CD4-positive, alpha-beta memory T cell (primary cell): Measurements from ENCODE around the gene STYXL2. TPM values are rescaled to one million over a fixed set of nuclear protein-coding genes. Genes with fewer than 3 reads are reported as not detected.

ENCODE experiments used
- CTCF ChIA-PET: fragments of 350-600 bp; sonication (Branson Sonifier 250); formaldehyde crosslinking; loops from one replicate; lab custom pipeline; 2021; ENCODE audit warnings: inconsistent platforms; ENCODE audit not compliant: partially characterized antibody; lab: Charles Lee
- POLR2A ChIA-PET: fragments of 350-600 bp; sonication (Branson Sonifier 250); formaldehyde crosslinking; loops from one replicate; lab custom pipeline; 2021; ENCODE audit not compliant: partially characterized antibody; lab: Charles Lee
- DNase-seq, 5 donors: peaks; one replicate each; pipeline versions ENCODE4 v3.0.0 to v3.0.0-alpha.2; 2020 to 2022; ENCODE audit warnings: mixed read lengths in 1 of 5
- H3K27ac ChIP-seq: one replicate; pipeline ENCODE4 v1.7.0; 2013; ENCODE audit warnings: low read depth, low read length
- H3K27me3 ChIP-seq: 2 replicates; pipeline ENCODE4 v1.7.0; 2013; ENCODE audit warnings: mild to moderate bottlenecking, low read length, moderate library complexity; ENCODE audit not compliant: insufficient read depth
- H3K36me3 ChIP-seq: 2 replicates; pipeline ENCODE4 v1.7.0; 2013; ENCODE audit warnings: mild to moderate bottlenecking, low read length, moderate library complexity; ENCODE audit not compliant: insufficient read depth
- H3K4me1 ChIP-seq: 2 replicates; pipeline ENCODE4 v1.7.0; 2013; ENCODE audit warnings: mild to moderate bottlenecking, low read length, moderate library complexity; ENCODE audit not compliant: insufficient read depth
- H3K4me3 ChIP-seq, 2 donors: one replicate each; pipeline ENCODE4 v1.7.0; 2013; ENCODE audit warnings: low read length in 2 of 2, mild to moderate bottlenecking in 1 of 2
- H3K9me3 ChIP-seq, 2 donors: one replicate each; pipeline ENCODE4 v1.7.0; 2013; ENCODE audit warnings: low read length in 2 of 2, control low read depth in 1 of 2; ENCODE audit not compliant: control insufficient read depth in 1 of 2
- H3K27ac Mint-ChIP-seq, 7 donors: one replicate each; pipeline ENCODE4 v1.8.0; 2020 to 2021; ENCODE audit warnings: mixed read lengths in 7 of 7, mild to moderate bottlenecking in 6 of 7, inconsistent platforms in 3 of 7, moderate library complexity in 3 of 7
- H3K27me3 Mint-ChIP-seq, 2 donors: one replicate each; pipeline ENCODE4 v1.8.0; 2020 to 2021; ENCODE audit warnings: mixed read lengths in 2 of 2
- H3K36me3 Mint-ChIP-seq, 2 donors: one replicate each; pipeline ENCODE4 v1.8.0; 2020 to 2021; ENCODE audit warnings: mixed read lengths in 2 of 2, inconsistent platforms in 1 of 2, mild to moderate bottlenecking in 1 of 2
- H3K4me1 Mint-ChIP-seq, 4 donors: one replicate each; pipeline ENCODE4 v1.8.0; 2020 to 2021; ENCODE audit warnings: mixed read lengths in 4 of 4, mild to moderate bottlenecking in 1 of 4
- H3K4me3 Mint-ChIP-seq, 8 donors: one replicate each; pipeline ENCODE4 v1.8.0; 2020 to 2021; ENCODE audit warnings: mixed read lengths in 8 of 8, mild to moderate bottlenecking in 7 of 8, moderate library complexity in 6 of 8, inconsistent platforms in 3 of 8
- H3K9me3 Mint-ChIP-seq, 8 donors: one replicate each; pipeline ENCODE4 v1.8.0; 2020 to 2021; ENCODE audit warnings: mixed read lengths in 8 of 8, mild to moderate bottlenecking in 5 of 8, inconsistent platforms in 3 of 8, moderate library complexity in 1 of 8
- intact Hi-C: fragments of 100-400 bp; cut with micrococcal nuclease; formaldehyde crosslinking; loops from one replicate; pipeline ENCODE4 v1.15.1; 2023
- polyA plus RNA-seq, 2 donors: library from polyadenylated mRNA; unstranded; fragments of 300-500 nt; fragmentation: Illumina TruSeq; gene quantifications; one replicate each; pipeline ENCODE4 v1.2.3, GENCODE V29; 2021
- total RNA-seq, 2 experiments: library from RNA; stranded (reverse); gene quantifications; one replicate each; pipeline ENCODE4 v1.2.3, GENCODE V29; 2021

The STYXL2 gene
- total RNA-seq (not detected), polyA plus RNA-seq (not detected)

- H3K4me3 ChIP-seq = no peak within 1 kb of the TSS
- Mint-ChIP-seq H3K4me1 (peaks cover 14 to 33% (median 23%) of the 10 kb centered on the region in 4 donors), H3K27ac (peak within 1 kb of the TSS in 2 of 7 donors; percentile 7 to 22), H3K4me3 (no peak within 1 kb of the TSS), H3K27me3 (peaks cover 0 to 2% of the 10 kb centered on the region in 2 donors), H3K9me3 (peaks cover 0 to 3% (median 0%) of the 10 kb centered on the region in 8 donors), H3K36me3 (no peaks in the 10 kb centered on the region)
- no peak within 1 kb of the TSS for H3K27ac ChIP-seq
- peaks cover 23% of the 10 kb centered on the region for H3K4me1 ChIP-seq
- no peaks in the 10 kb centered on the region for H3K9me3 ChIP-seq
- ChIA-PET CTCF (interaction anchor here (1.0 to 3.3 kb wide), 2 partner anchors 9 to 29 kb away, joined by 3 to 12 read pairs; no protein-coding TSS in a partner anchor), POLR2A (no interaction called here)
- H3K27me3 ChIP-seq = no peaks in the 10 kb centered on the region
- no peaks in the 10 kb centered on the region for H3K36me3 ChIP-seq
- no peak for DNase-seq
- intact Hi-C loops = no loop called here
These were observed at the start of gene STYXL2 for GRCh38 chr1:167093846-167094516. TSS of gene STYXL2 (plus strand) at chr1:167094075. CDS start at chr1:167094850, 775 bp downstream.

- intact Hi-C loops = no loop called here
- no peak for DNase-seq
These were observed 42.0 kb upstream of the STYXL2 start for GRCh38 chr1:167051907-167052306.

DNA sequence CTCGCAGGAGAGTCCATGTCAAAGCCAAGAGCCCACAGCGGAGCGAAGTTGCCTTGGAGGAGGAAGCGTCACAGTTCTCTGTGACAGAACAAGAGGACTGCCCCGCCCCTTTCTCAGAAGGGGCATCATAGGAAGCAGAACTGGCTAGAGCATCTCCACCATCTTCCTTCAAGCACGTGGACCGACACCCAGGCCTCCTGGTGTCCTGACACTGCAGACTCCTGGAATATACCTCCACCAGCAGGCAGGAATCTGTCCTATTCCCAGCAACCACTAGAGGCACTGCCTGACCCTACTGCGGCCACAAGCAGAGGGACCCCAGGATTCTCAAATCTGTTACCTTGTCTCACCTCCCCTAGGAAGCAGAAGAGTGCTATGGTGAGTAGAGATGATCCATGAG, 41.5 kb upstream of the STYXL2 start:
- intact Hi-C loops = no loop called here

More at GRCh38 chr1:167051907-167052306, 42.0 kb upstream of the STYXL2 start:
- H3K4me3 Mint-ChIP-seq = no peak overlapping the region
- Histone ChIP-seq H3K4me1 (no peaks in the 10 kb centered on the region), H3K9me3 (no peaks in the 10 kb centered on the region), H3K4me3 (no peak overlapping the region), H3K27ac (no peak overlapping the region), H3K36me3 (no peaks in the 10 kb centered on the region), H3K27me3 (no peaks in the 10 kb centered on the region)
- H3K36me3 Mint-ChIP-seq = peaks cover 8 to 11% of the 10 kb centered on the region in 2 donors
- CTCF ChIA-PET = interaction anchor here (18.6 kb wide), 1 partner anchor 141 kb away, joined by 842 read pairs; no protein-coding TSS in a partner anchor
- no peaks in the 10 kb centered on the region for H3K4me1 Mint-ChIP-seq
- H3K9me3 Mint-ChIP-seq = no peaks in the 10 kb centered on the region
- POLR2A ChIA-PET = no interaction called here
- no peak overlapping the region for H3K27ac Mint-ChIP-seq
- H3K27me3 Mint-ChIP-seq = no peaks in the 10 kb centered on the region

DNA sequence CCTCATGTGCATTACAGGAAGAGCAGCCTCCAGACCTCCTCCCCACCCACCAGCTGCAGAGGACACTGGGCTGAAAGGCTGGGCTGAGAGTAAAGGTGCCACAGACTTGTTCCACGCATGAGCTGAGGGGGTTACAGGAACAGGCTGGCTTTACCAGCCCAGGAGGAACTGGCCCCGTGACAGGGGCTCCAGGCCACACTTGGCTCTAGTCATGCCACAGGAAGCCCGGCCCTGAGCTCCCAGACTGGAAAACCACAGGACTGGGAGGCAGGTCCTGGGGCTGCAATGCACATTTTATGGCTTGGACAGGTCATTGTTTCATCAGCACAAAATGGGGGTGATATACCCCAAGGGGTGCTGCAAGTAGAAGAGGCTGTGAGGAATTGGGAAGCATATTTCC, 39.3 kb upstream of the STYXL2 start:
- Mint-ChIP-seq H3K4me3 (no peak overlapping the region), H3K4me1 (peaks cover 3 to 6% (median 5%) of the 10 kb centered on the region in 4 donors), H3K9me3 (no peaks in the 10 kb centered on the region), H3K27me3 (no peaks in the 10 kb centered on the region), H3K36me3 (peaks cover 8 to 11% of the 10 kb centered on the region in 2 donors), H3K27ac (no peak overlapping the region)
- ChIA-PET CTCF (interaction anchor here (0.7 to 18.6 kb wide), 3 partner anchors 73 to 505 kb away, joined by 3 to 842 read pairs (median 4); no protein-coding TSS in a partner anchor), POLR2A (interaction anchor here (1.5 kb wide), 1 partner anchor 10 kb away, joined by 5 read pairs; no protein-coding TSS in a partner anchor)
- Histone ChIP-seq H3K36me3 (no peaks in the 10 kb centered on the region), H3K27me3 (no peaks in the 10 kb centered on the region), H3K27ac (no peak overlapping the region), H3K4me3 (no peak overlapping the region), H3K9me3 (no peaks in the 10 kb centered on the region), H3K4me1 (peaks cover 7% of the 10 kb centered on the region)
- intact Hi-C loops = no loop called here
- no peak for DNase-seq

More for the DNA sequence above, 41.5 kb upstream of the STYXL2 start:
- H3K4me1 Mint-ChIP-seq = no peaks in the 10 kb centered on the region
- DNase-seq = no peak
- no peak overlapping the region for H3K4me3 Mint-ChIP-seq
- Histone ChIP-seq H3K36me3 (no peaks in the 10 kb centered on the region), H3K27ac (no peak overlapping the region), H3K27me3 (no peaks in the 10 kb centered on the region), H3K4me3 (no peak overlapping the region), H3K4me1 (no peaks in the 10 kb centered on the region), H3K9me3 (no peaks in the 10 kb centered on the region)
- H3K36me3 Mint-ChIP-seq = peaks cover 8 to 11% of the 10 kb centered on the region in 2 donors
- no peak overlapping the region for H3K27ac Mint-ChIP-seq
- CTCF ChIA-PET = interaction anchor here (18.6 kb wide), 1 partner anchor 142 kb away, joined by 842 read pairs; no protein-coding TSS in a partner anchor
- H3K9me3 Mint-ChIP-seq = no peaks in the 10 kb centered on the region
- POLR2A ChIA-PET = no interaction called here
- no peaks in the 10 kb centered on the region for H3K27me3 Mint-ChIP-seq

DNA sequence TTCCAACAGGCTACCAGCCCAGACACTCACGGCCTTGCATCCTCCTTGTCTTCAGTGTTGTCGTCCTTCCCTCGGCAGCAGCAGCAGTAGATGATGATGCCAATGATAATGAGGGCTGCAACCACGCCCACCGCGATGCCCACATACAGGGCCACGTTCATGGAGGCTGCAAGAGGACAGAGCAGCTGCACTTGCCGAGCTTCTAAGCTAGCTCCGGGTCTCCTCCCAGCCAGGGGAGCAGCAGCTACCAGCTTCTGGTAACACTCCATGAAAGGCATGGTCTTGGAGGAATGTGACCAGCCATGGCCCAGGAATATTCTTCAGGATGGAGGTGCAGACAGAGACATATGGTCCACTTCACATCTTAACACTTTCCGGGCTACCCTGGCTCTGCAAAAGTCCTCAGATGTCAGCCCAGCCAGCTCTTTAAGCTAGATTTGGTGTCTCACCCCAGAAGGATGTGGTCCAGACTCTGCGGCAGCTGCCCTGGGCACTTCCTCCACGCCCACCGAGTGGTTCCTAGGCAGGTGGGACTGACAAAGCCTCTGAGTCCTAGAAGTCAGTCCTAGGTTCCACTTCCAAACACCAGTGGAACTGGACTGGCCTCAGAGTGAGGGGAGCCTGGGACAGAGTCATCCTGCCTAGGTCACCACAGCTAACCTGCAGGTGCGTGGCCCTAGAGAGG, 38.8 kb upstream of the STYXL2 start:
- peaks cover 3 to 8% (median 5%) of the 10 kb centered on the region in 4 donors for H3K4me1 Mint-ChIP-seq
- H3K27ac ChIP-seq = no peak overlapping the region
- DNase-seq = no peak
- H3K4me3 ChIP-seq = no peak overlapping the region
- H3K27me3 ChIP-seq = no peaks in the 10 kb centered on the region
- no peak overlapping the region for H3K27ac Mint-ChIP-seq
- H3K9me3 ChIP-seq = no peaks in the 10 kb centered on the region
- no peaks in the 10 kb centered on the region for H3K27me3 Mint-ChIP-seq
- CTCF ChIA-PET = interaction anchor here (0.7 to 18.6 kb wide), 3 partner anchors 74 to 504 kb away, joined by 3 to 842 read pairs (median 4); no protein-coding TSS in a partner anchor
- no peaks in the 10 kb centered on the region for H3K9me3 Mint-ChIP-seq
- POLR2A ChIA-PET = no interaction called here
- intact Hi-C loops = no loop called here
- H3K4me3 Mint-ChIP-seq = no peak overlapping the region
- H3K4me1 ChIP-seq = peaks cover 7% of the 10 kb centered on the region
- no peaks in the 10 kb centered on the region for H3K36me3 ChIP-seq
- H3K36me3 Mint-ChIP-seq = peaks cover 8 to 11% of the 10 kb centered on the region in 2 donors

DNA sequence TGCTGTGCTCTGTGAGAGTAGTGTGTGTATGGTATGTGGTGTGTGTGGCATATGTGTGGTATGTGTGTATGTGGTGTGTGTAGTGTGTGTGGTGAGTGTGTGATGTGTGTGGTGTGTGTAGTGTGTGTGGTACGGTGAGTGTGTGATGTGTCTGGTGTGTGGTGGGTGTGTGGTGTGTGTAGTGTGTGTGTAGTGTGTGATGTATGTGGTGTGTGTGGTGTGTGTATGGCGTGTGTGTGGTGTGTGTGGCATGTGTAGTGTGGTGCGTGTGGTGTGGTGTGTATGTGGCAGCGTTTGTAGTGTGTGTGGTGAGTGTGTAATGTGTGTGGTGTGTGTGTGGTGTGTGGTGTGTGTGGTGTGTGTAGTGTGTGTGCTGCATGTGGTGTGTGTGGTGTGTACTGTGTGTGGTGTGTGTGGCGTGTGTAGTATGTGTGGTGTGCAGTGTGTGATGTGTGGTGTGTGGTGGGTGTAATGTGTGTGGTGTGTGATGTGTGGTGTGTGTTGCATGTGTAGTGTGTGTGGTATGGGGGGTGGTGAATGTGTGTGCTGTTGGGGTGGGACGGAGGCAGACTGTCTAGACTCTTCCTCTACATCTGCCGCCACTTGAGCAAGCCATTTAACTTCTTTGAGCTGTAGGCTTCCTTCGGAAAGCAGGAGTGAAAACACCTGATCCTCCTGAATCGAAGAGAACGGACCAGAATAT, 37.2 kb upstream of the STYXL2 start:
- Mint-ChIP-seq H3K36me3 (peaks cover 8 to 11% of the 10 kb centered on the region in 2 donors), H3K4me1 (peaks cover 3 to 10% (median 6%) of the 10 kb centered on the region in 4 donors), H3K27me3 (no peaks in the 10 kb centered on the region), H3K4me3 (no peak overlapping the region), H3K27ac (no peak overlapping the region), H3K9me3 (no peaks in the 10 kb centered on the region)
- ChIA-PET POLR2A (interaction anchor here (3.3 kb wide), 1 partner anchor 146 kb away, joined by 25 read pairs; no protein-coding TSS in a partner anchor), CTCF (interaction anchor here (0.9 to 18.6 kb wide), 3 partner anchors 13 to 162 kb away, joined by 3 to 842 read pairs (median 5); no protein-coding TSS in a partner anchor)
- DNase-seq = no peak
- Histone ChIP-seq H3K36me3 (no peaks in the 10 kb centered on the region), H3K4me1 (peaks cover 7% of the 10 kb centered on the region), H3K9me3 (no peaks in the 10 kb centered on the region), H3K27me3 (no peaks in the 10 kb centered on the region), H3K27ac (no peak overlapping the region), H3K4me3 (no peak overlapping the region)
- intact Hi-C loops = no loop called here
